ENCODE measurements around the gene AATF. TPM values are rescaled to one million over a fixed set of nuclear protein-coding genes. Genes with fewer than 3 reads are reported as not detected.

The AATF gene
- total RNA-seq, 1 donor from 2014 or later = 31.3 TPM

DNA sequence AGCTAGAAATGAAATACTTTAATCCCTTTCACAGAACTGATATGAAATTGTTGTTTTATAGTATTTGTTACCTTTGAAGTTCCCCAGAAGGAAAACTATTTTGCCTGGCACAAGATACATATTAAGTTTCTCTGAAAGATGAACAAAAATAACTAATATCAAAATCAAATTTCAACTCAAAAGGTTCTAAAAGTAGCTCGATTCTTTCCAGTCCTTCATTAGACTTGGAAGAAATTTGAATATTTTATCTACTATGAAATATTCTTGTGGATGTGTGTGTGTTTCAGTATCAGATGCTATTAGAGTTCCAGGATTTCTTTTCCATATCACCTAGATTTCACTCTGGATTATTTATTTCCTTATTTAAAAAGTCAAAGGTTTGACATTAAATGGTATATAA lies 3.6 kb upstream of the AATF start:
- Mint-ChIP-seq H3K36me3 (no peaks in the 10 kb centered on the region), H3K4me3 (no peak overlapping the region)

DNA sequence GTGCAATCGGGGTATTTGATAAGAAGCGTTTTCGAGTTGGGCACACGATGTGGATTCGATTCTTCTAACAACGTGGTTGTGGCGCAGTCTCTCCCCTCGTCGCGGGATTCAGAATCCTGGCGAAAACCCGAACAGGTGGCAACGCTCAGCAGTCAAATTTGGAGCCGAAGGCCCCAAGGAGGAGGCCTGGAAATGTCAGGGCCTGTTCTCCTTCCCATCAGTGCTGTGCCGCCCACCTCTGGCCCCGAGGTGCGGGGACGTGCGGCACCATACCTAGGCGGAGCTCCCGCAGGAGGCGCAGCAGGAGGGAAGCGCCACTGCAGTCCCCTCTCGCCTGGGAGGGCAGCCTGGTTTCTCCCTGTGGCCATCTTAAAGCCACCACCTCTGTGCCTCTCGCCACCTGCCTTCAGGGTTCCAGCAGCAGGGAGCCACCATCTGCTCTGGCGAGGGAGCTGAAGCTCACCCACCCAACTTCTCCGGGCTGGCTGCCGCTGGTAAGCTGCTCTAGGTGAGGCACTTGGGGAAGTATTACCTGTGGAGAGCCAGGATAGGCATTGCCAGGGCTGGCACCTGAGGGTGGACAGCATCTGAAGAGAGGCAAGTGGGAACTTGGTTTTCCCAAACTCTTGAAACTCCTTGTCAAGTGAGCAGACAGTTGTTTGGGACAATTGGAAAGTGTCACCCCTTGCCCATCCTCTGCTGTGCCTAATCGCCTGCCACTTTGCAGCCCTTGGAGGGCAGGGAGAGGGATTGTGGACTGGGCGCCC lies 2.6 kb upstream of the AATF start:
- no peaks in the 10 kb centered on the region for H3K9me3 Mint-ChIP-seq
- H3K27me3 Mint-ChIP-seq (ENCODE audit: low read depth) = peaks cover 75% of the 10 kb centered on the region
- no peak for DNase-seq (ENCODE audit: low spot score in 2 of 2, unreplicated experiment in 2 of 2)
- peaks cover 20% of the 10 kb centered on the region for H3K4me1 Mint-ChIP-seq
- no peak overlapping the region for H3K27ac Mint-ChIP-seq
- no peaks in the 10 kb centered on the region for H3K36me3 Mint-ChIP-seq
- H3K4me3 Mint-ChIP-seq = no peak overlapping the region
- TF ChIP-seq, protein P1, sequence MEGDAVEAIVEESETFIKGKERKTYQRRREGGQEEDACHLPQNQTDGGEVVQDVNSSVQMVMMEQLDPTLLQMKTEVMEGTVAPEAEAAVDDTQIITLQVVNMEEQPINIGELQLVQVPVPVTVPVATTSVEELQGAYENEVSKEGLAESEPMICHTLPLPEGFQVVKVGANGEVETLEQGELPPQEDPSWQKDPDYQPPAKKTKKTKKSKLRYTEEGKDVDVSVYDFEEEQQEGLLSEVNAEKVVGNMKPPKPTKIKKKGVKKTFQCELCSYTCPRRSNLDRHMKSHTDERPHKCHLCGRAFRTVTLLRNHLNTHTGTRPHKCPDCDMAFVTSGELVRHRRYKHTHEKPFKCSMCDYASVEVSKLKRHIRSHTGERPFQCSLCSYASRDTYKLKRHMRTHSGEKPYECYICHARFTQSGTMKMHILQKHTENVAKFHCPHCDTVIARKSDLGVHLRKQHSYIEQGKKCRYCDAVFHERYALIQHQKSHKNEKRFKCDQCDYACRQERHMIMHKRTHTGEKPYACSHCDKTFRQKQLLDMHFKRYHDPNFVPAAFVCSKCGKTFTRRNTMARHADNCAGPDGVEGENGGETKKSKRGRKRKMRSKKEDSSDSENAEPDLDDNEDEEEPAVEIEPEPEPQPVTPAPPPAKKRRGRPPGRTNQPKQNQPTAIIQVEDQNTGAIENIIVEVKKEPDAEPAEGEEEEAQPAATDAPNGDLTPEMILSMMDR (IDR thresholded peaks at IDR 0.05; ENCODE audit: unreplicated experiment) = no peak

More for the DNA sequence above, 3.6 kb upstream of the AATF start:
- Mint-ChIP-seq H3K27me3 (ENCODE audit: low read depth) (peaks cover 85% of the 10 kb centered on the region), H3K27ac (no peak overlapping the region), H3K4me1 (peaks cover 18% of the 10 kb centered on the region), H3K9me3 (no peaks in the 10 kb centered on the region)
- no peak for DNase-seq (ENCODE audit: low spot score in 2 of 2, unreplicated experiment in 2 of 2)
- TF ChIP-seq, protein P1 (IDR thresholded peaks at IDR 0.05; ENCODE audit: unreplicated experiment) = no peak

DNA sequence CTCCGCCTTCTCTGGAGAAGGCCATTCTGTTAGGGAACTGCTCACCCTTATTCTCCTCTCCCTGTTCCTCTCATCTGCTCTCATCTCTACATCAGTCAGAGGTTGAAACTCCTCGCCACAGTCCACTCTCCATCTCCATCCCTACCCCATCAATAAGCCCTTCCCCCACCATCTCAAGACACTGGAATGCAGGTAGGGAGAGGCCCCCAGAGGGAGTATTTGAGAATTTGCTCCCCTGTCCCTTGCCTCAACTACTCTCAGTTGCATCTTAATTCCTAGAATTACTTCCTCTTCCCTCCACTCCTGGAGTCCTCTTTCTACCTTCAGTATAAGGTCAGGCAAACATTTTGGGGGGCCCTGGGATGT lies 2.0 kb upstream of the AATF start:
- TF ChIP-seq, protein P1 (IDR thresholded peaks at IDR 0.05; ENCODE audit: unreplicated experiment) = no peak
- Mint-ChIP-seq H3K27me3 (ENCODE audit: low read depth) (peaks cover 69% of the 10 kb centered on the region), H3K27ac (no peak overlapping the region), H3K4me3 (no peak overlapping the region), H3K4me1 (peaks cover 20% of the 10 kb centered on the region), H3K36me3 (no peaks in the 10 kb centered on the region), H3K9me3 (no peaks in the 10 kb centered on the region)
- DNase-seq (ENCODE audit: low spot score in 2 of 2, unreplicated experiment in 2 of 2) = no peak

DNA sequence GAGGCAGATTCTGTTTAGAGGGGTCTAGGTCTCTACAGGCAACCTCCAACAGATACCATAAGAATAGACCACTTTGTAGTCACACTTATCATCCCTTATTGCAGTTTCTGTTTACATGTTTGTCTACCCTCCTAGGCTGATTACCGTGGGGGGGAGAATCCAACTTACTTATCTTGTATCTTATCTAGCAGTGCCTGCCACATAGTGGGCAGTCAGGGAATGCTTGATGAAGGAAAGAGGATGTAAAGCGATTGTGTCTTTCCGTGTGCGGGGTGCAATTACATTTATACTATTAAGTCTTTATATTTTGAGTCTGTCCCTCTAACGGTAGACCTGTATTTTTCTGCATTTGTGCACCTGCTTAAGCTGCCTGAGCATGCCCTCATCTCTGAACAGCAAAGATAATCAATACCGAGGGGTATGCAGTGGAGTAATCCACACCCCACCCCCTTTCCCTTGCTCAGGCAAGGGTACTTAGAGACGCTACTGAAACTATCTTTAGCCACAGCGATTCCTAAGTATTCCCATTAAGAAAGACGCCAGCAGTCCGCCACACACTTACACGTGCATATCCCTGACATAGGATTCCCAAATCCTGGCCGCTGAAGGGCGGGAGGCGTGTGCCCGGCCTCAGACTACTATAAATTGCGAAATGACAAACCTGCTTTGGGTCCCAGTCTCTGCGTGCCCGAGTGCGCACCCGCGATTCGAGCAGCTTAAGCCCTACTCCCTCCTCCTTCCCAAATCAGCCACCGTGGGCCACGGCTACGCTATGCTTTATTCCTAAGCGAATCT lies 635 bp upstream of the AATF start:
- Mint-ChIP-seq H3K4me3 (peak overlapping the region; percentile 81), H3K4me1 (peaks cover 20% of the 10 kb centered on the region), H3K27ac (peak overlapping the region; percentile 96), H3K36me3 (peaks cover 10% of the 10 kb centered on the region), H3K27me3 (ENCODE audit: low read depth) (peaks cover 55% of the 10 kb centered on the region), H3K9me3 (no peaks in the 10 kb centered on the region)
- TF ChIP-seq, protein P1 (IDR thresholded peaks at IDR 0.05; ENCODE audit: unreplicated experiment) = no peak
- no peak for DNase-seq (ENCODE audit: low spot score in 2 of 2, unreplicated experiment in 2 of 2)

DNA sequence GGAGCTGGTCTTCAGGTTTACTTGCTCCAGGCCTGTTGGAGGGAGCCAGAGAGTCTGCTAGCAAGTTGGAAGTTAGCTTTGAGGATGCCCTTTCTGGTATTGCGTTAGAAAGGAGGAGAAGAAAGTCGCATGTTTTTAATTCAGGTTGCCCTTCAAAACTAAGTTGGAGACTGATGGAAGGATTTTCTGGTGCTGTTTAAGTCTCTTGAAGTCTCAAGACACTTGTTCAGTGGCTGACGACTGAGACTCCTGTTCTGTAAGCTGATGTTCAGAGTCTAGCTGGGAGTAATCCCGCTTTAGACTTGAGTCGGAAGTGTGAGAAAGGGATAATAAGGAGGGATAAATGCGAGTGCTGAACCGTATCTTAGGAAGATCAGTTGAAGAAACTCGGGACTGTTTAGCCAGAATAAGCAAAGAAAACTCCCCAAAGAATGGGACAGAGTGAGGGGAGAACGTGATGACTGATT lies 740 bp downstream of the AATF start:
- Mint-ChIP-seq H3K27me3 (ENCODE audit: low read depth) (peaks cover 42% of the 10 kb centered on the region), H3K4me3 (peak overlapping the region; percentile 81), H3K9me3 (no peaks in the 10 kb centered on the region), H3K36me3 (peaks cover 19% of the 10 kb centered on the region), H3K27ac (peak overlapping the region; percentile 92), H3K4me1 (peaks cover 20% of the 10 kb centered on the region)
- no peak for DNase-seq (ENCODE audit: low spot score in 2 of 2, unreplicated experiment in 2 of 2)
- TF ChIP-seq, protein P1 (IDR thresholded peaks at IDR 0.05; ENCODE audit: unreplicated experiment) = no peak

Measured in mesothelial cell of epicardium (in vitro differentiated cells).